ENCODE data around the gene TMEM116. TPM values are rescaled to one million over a fixed set of nuclear protein-coding genes. Genes with fewer than 3 reads are reported as not detected.

TMEM116 gene
- total RNA-seq, 4 donors from 2014 or later = 10.5 to 17.9 (median 14.5) TPM

GRCh38 chr12:111953455-111953854 is 59.5 kb downstream of the TMEM116 start:
- no peak for TF ChIP-seq CTCF (IDR thresholded peaks at IDR 0.05; ENCODE audit: low read depth)

- TF ChIP-seq CTCF (IDR thresholded peaks at IDR 0.05; ENCODE audit: low read depth) = no peak
These were observed 69.0 kb downstream of the TMEM116 start for GRCh38 chr12:111943929-111944328.

- no peak for TF ChIP-seq CTCF (IDR thresholded peaks at IDR 0.05; ENCODE audit: low read depth)
These were observed 70.4 kb downstream of the TMEM116 start for GRCh38 chr12:111942557-111942956.

- TF ChIP-seq CTCF (IDR thresholded peaks at IDR 0.05; ENCODE audit: low read depth) = no peak
These were observed 75.5 kb downstream of the TMEM116 start for GRCh38 chr12:111937429-111937828.

GRCh38 chr12:111936869-111937268 is 76.1 kb downstream of the TMEM116 start:
- no peak for TF ChIP-seq CTCF (IDR thresholded peaks at IDR 0.05; ENCODE audit: low read depth)

- no peak for TF ChIP-seq CTCF (IDR thresholded peaks at IDR 0.05; ENCODE audit: low read depth)
These were observed 80.7 kb downstream of the TMEM116 start for GRCh38 chr12:111932241-111932640.

GRCh38 chr12:111927346-111927745 is 85.6 kb downstream of the TMEM116 start:
- TF ChIP-seq CTCF (IDR thresholded peaks at IDR 0.05; ENCODE audit: low read depth) = no peak
